NCI-H1930 (cell line): ENCODE data around the gene SAP30L.

ENCODE experiments used
- DNase-seq, 2 experiments: peaks; one replicate each; lab custom pipeline; 2025; lab: John Stamatoyannopoulos, UW

Gene SAP30L

DNA sequence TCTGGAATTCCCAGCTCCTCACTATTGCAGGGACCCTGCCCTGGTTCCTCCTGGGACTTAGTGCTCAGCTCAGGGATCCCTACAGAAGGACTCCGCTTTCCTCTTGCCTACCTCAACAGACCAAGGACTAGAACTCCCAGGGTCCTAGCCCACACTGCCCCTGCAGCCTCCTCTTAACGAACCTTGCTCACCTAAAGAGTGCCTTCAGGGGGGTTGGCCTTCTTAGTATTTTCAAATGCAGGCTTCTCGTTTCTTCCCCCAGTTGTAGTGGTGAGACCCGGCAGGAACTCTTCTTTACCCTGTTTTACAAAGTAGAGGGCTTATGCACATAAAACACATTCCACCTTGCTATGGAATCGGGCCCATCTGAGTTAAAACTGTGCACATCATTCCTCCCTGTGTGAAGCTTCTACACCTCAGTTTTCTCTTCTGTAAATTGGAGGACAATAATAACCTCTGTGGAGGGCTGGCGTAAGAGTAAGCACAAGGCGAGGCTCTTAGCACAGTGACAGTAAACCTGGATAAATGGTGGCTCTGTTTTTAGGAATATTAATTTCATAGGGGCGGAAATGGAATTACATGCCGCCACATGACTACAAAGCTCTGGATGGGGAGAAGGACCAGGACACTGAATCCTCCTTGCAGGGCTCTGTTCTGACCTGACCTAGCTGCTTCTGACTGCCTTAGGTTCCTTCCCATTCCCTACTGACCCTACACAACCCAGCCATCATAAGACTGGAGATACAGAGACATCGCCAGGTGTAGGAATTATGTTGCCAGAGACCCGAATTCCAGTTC lies 36.0 kb downstream of the SAP30L start:
- no peak for DNase-seq

GRCh38 chr5:154482528-154483449 lies 37.0 kb downstream of the SAP30L start:
- DNase-seq = no peak

DNA sequence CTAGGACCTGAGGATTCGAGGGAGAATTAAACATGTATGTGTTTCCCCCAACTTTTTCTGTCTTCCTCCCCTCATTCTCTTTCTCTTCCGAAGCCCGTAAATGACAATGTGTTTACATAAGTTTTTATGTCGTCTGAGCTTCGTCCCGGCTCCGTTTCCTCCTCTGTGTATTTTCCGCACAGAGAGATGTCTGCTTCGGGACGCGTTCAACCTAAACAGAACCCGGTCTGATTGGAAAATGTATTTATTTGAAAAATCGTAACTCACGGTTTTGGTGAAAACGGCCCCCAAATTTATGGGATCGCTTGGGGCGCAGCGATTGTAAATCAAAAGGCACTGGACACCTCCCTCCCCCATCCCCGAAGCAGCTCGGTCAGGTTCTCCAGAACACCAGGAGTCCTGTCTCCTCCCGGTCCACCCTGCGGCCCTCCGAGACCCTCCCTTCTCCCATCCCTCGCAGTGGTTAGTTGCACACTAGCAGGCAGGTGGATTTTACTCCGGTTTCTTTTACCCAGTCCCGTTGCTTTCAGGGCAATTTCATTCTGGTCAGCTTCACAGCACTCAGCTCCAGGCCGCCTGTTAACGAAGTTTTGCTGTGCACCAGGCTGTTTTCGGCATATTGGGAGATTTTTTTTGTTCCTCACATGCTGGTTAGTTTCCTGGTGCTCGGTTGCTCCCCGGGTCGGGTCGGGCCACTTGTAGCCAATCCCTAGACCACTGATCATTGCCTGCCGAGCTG lies 38.0 kb downstream of the SAP30L start:
- DNase-seq = no peak

DNA sequence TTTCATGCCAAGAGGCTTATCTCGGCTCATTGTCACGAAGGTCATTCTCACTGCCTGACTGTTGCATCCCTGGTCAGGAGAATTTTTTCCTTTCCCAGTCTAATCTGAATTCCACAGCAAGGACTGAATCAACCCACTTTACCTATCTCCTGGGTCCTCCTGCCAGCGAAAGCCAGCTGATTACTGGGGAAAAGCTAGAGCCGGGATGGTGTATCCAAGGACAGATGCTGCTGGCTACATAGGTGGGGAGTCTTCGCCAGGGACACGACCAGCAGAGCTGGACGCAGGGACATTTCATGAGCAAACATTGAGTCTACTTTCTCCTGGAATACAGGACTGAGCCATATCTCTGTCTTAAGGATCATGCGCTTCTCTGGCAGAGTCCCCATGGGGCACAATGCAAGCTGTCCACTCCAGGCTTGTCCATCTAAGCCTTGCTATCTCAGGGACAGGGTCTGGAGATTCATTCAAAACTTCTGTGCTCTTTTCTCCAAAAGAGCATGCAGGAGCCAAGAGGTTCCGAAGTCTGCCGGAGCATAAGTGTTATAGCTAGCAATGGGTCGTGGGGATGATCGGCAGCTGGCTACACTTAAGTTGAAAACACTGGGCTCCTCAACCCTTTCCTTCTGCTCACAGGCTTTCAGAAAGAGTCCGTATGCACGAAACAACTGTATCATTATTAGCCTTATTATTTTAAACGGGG lies 38.7 kb downstream of the SAP30L start:
- no peak for DNase-seq

GRCh38 chr5:154485096-154485491 lies 39.3 kb downstream of the SAP30L start:
- no peak for DNase-seq

GRCh38 chr5:154485850-154486426 lies 40.1 kb downstream of the SAP30L start:
- no peak for DNase-seq

- no peak for DNase-seq
These were observed 40.6 kb downstream of the SAP30L start for GRCh38 chr5:154486427-154486866.

DNA sequence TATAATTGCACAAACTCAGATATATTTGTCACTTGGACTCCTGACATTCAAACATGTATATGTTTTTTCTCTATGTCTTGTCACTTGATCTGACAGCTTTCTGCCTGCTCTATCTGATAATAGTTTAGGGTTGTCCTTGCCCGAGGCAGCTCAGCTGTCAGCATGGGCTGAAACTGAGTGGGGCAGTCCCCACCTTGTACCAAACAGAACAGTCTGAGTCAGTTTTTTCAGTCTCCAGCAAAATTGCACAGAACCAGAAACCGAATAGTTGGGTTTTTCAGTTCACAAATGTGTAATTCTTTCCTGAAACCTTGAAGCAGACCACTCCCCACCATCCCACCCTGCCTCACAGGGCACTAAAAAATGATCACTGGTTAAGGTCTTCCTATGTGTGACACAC lies 41.7 kb downstream of the SAP30L start:
- no peak for DNase-seq

DNA sequence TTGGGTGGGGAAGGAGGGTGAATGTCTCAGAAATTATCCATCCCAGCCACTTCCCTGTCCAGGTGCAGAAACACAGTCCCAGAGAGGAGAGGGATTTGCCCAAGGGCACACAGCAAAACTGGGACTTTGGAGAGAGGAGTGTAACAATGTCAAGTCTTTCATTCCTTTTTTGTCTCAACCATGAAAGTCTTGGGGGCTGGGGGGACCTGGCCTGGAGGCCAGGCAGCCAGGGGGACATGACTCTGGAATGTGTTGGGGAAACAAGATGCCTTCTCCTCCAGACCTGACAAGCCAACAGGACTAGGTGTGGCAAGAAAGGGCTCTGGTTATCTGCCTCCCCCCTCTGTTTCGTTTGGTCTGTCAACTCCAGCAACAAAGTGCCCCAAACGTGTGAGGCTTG lies 46.1 kb downstream of the SAP30L start:
- DNase-seq = no peak

GRCh38 chr5:154493274-154493673 lies 47.5 kb downstream of the SAP30L start:
- no peak for DNase-seq

DNA sequence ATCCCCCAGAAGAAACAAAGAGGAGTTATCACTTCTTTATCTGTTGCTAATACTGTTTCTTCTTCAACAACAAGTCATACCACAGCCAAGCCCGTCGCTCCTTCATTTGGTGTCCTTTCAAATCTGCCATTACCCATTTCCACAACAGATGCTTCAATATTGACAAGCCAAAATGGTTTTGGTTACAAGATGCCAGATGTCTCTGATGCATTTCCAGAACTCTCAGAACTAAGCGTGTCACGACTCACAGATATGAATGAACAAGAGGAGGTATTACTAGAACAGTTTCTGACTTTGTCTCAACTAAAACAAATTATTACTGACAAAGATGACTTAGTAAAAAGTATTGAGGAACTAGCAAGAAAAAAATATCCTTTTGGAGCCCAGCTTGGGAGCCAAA lies 48.2 kb downstream of the SAP30L start:
- no peak for DNase-seq

- no peak for DNase-seq
These were observed 52.8 kb downstream of the SAP30L start for GRCh38 chr5:154498591-154498990.

DNA sequence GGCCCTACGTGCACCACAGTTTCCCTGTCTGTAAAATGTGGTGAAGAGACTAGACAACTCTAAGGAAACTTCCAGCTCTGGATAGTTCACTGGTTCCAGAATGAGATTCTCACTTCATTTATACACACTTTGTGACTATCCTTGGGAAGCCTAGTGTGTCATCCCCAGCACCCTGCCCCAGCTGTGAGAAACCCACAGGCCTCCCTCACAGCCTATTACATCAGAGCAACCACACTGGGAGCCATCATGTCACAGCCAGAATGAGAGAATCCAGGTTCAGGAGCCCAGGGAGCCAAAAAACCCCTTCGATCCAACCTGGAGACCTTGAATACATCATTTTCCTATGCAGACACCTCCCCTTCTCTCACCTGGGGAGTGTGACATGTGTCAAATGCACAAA lies 53.2 kb downstream of the SAP30L start:
- DNase-seq = no peak

DNA sequence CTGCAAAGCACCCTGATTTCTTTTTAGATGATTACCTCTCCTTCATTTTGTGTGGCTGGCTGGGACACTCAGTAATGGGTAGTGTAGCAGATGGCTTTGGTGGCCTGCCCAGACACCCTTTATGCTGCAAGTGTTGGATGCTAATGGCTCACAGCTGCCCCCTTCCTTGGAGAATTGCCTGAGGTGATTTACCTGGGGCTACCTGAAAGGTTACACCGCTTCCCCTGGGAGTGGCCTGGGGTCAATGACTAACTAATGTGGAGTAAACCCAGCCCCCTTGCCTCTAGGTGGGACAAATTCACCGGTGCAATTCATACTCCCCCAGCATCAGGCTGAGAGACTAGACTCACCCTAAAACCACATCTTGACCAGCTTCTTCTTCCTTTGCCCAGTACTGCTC lies 55.8 kb downstream of the SAP30L start:
- DNase-seq = no peak

DNA sequence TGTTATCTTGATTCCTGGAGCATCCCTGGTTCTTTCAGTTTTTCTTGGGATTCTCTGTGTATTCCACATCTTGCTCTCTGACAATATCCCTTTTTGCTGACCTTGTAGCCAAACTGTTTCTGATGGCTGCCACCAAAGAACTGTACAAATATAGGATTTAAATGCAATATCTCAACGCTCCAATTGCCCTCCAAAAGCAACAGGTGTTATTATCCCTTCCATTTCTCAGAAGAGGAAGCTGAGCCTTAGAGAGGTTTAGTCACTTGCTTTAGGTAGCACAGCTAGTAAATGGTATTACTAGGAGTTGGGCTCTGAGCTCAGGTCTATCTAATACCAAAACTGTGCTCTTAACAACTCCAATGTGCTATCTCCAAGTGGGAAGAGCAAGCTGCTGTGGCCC lies 56.4 kb downstream of the SAP30L start:
- DNase-seq = no peak

- DNase-seq = no peak
These were observed 57.9 kb downstream of the SAP30L start for GRCh38 chr5:154503698-154504039.

GRCh38 chr5:154505567-154505966 lies 59.8 kb downstream of the SAP30L start:
- DNase-seq = no peak

GRCh38 chr5:154506049-154506715 lies 60.4 kb downstream of the SAP30L start:
- no peak for DNase-seq

DNA sequence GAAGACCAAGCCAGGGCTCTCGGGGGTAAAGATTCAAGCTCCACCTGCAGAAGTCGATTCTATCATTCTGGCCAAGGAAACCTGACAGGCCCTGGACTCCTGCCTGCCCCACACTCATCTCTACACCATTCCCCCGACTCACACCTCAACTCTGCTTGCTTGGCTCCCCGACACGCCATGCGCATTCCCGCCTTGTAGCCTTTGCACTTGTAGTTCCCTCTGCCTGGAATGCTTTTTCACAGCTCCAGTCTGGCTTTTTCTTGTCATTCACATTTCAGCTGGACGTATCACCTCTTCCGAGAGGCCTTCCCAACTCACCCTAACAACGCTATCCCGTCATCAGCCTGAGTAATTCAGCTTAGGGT lies 60.9 kb downstream of the SAP30L start:
- DNase-seq = no peak

DNA sequence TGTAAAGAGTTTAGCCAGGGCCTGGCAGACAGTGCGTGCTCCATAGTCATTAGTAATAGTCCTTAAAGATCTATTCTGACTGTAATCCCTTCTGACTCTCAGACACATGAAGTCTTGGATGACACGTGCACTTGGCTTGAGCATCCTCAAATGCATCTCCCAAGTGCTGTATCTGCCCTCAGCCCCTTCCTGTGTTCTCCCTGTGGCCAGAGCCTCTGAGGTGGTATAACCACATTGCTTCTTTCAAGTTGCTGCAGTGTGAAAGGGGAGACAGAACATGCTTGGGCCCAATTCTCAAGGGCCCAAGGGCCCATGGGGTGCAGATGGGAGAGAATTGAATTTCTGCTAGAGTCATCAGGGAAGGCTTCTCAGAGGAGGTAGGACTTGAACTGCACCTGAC lies 62.3 kb downstream of the SAP30L start:
- DNase-seq = no peak
